Skin epidermis (tissue), 12 donors: Measurements from ENCODE around the gene ELP4.
A peak's percentile ranks its signal among the peaks of the same experiment; 100 is the strongest.

Source experiments
- H3K27ac ChIP-seq, 21 experiments: fragments of 200-600 bp; sonication (generic) in 11 of 21; one replicate each; pipeline ENCODE4 v1.5.0; 2020; ENCODE audit warnings: mild to moderate bottlenecking in 3 of 21, inconsistent platforms in 2 of 21, moderate library complexity in 2 of 21
- H3K4me3 ChIP-seq, 7 experiments: fragments of 200-600 bp; sonication (generic) in 2 of 7; one replicate each; pipeline ENCODE4 v1.5.0; 2020; ENCODE audit warnings: inconsistent platforms in 2 of 7, mild to moderate bottlenecking in 2 of 7, moderate library complexity in 1 of 7

The ELP4 gene

GRCh38 chr11:31817621-31818424 lies 308.3 kb downstream of the ELP4 start:
- Histone ChIP-seq H3K4me3 (peak overlapping the region in 4 of 7 experiments; percentile 14 to 28 (median 20)), H3K27ac (no peak overlapping the region)

GRCh38 chr11:31818425-31818755 lies 308.8 kb downstream of the ELP4 start:
- H3K4me3 ChIP-seq = no peak overlapping the region
- H3K27ac ChIP-seq = no peak overlapping the region

DNA sequence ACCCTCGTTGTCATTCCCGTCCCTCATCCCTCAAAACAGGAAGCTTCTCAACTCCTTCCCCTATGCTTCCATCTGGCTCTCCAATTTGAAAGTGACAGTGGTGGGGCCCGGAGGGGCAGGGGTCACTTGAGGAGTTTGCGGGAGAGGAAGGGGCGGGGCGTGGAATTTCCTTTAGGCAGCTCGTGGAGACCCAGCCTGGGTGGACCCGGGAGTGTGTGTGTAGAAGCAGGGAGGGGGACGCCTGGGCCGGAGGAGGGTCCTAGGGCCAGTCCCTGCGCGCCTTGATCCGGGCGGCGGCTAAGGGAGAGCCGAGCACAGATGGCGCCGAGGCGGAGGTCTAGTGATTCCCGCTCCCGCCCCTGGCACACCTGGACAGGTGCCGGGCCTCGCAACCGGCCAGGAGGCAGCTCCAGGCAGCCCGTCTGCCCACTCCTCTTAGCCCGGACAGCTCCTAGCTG lies 309.3 kb downstream of the ELP4 start:
- H3K27ac ChIP-seq = no peak overlapping the region
- no peak overlapping the region for H3K4me3 ChIP-seq

GRCh38 chr11:31819621-31820437 lies 310.3 kb downstream of the ELP4 start:
- Histone ChIP-seq H3K27ac (no peak overlapping the region), H3K4me3 (no peak overlapping the region)

- no peak overlapping the region for H3K4me3 ChIP-seq
- H3K27ac ChIP-seq = no peak overlapping the region
Measured at GRCh38 chr11:31820438-31820818, 310.9 kb downstream of the ELP4 start.

DNA sequence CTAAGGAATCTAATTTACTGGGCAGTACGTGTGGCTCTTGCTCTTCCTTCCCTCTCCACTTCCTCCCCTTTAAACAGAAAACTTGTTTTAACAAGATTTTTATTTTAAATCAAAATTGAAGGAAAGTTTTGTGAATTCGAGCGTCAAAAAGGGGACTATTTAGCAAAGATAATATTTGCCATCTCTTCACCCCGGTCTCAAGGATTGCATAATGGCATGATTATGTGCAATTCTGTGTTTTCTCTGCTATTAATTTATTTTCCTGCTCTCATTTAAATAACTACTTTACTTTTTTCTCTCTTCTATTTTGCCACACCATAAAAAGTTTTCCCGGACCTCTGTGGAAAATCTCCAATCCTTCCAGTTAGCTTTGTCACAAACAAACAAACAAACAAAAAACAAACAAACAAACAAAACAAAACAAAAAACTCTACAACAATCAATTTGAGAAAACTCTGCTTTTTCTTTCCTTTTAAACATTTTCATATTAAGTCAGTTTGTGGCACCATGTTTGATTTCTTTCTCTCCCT lies 311.7 kb downstream of the ELP4 start:
- Histone ChIP-seq H3K27ac (no peak overlapping the region), H3K4me3 (no peak overlapping the region)

DNA sequence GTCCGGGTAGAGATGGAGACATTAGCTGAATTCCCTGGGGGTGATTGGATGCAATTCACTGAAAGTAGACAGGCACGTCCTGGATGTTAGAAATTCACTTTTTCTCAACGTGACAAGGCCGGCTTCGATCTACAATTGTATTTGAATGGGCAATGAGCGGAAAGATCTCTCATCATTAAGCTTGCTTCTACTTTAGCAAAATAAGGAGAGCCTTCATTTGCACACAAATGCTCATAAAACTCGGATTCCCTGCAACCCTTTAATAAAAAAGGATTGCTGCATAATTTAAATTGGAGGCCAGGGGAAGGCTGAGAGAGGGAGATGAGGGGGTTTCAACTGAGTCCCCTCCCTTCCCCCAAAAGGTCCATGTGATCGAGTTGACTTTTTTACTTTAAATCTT lies 312.2 kb downstream of the ELP4 start:
- Histone ChIP-seq H3K4me3 (no peak overlapping the region), H3K27ac (no peak overlapping the region)

DNA sequence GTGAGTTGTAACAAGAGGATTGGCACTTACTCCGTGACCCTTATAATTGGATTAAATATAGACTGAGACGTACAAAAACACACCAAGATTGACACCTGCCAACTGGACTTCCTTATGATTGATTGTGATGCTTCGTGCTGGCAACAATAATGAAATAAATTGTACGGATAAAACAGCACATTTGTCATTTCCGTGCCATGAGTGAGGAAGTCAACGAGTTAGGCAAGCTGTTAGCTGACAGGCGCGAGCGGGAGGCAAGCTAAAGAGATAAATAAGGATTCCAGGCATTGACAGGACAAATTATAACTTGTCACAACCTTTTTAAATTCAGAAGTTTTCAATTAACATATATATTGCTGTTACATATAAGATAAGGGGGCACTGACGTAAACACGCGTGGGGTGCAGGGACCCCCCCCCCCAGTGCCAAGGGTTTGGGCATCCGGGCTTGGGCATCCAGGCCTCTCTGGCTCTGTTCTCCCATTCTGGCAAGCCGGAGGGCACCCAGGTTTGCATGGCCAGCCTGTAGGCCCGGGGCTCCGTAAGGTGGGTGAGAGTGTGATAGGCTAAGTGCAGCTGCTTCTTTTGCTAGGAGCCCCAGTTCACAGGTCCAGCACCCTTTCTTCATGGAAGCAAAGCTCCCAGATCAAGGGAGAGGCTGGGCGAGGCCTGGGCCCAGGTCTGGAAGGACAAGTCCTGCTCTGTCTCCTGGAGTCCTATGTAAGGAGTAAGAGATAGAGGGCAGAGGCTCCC lies 312.8 kb downstream of the ELP4 start:
- H3K4me3 ChIP-seq = no peak overlapping the region
- H3K27ac ChIP-seq = no peak overlapping the region

DNA sequence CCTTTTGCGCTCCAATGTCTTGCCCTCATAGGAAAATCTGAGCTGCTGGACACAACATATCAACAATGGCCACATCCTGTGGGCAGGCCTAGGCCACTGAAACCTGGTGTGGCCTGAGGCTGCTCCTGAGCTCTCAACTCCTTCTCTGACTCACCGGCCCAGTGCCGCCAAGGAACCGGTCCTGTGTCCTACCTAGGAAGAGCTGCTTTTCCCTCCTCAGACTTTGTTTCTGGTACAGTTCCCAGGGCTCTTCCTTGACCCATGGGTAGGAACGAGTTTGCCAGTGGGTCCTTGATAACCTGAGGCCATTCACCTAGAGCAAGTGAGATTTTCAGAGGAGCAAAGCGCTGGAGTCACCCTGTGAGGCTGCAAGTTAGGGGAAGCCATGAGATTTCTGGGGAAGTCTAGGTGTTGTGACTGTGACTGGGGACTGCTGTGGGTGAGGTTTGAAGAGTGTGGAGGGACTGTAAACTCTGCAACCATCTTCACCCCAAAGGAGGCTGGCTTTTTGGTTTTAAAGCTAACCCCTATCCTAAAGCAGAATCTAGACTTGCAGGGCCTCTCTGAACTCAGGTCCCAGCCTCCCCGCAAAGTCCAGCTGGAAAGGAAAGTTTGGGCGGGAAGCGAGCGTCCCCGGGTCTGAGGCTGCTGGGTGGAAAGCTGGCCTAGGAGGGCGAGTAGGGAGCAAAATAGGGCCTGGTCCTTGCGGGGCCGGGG lies 313.5 kb downstream of the ELP4 start:
- Histone ChIP-seq H3K4me3 (no peak overlapping the region), H3K27ac (no peak overlapping the region)

GRCh38 chr11:31823644-31824331 lies 314.2 kb downstream of the ELP4 start:
- Histone ChIP-seq H3K4me3 (no peak overlapping the region), H3K27ac (no peak overlapping the region)

- H3K27ac ChIP-seq = no peak overlapping the region
- no peak overlapping the region for H3K4me3 ChIP-seq
Measured at GRCh38 chr11:31824332-31824878, 314.8 kb downstream of the ELP4 start.

GRCh38 chr11:31824879-31825837 lies 315.6 kb downstream of the ELP4 start:
- H3K27ac ChIP-seq = no peak overlapping the region
- no peak overlapping the region for H3K4me3 ChIP-seq

GRCh38 chr11:31825838-31826484 lies 316.4 kb downstream of the ELP4 start:
- Histone ChIP-seq H3K4me3 (no peak overlapping the region), H3K27ac (no peak overlapping the region)

GRCh38 chr11:31826536-31827438 lies 317.2 kb downstream of the ELP4 start:
- H3K4me3 ChIP-seq = no peak overlapping the region

GRCh38 chr11:31827455-31828206 lies 318.1 kb downstream of the ELP4 start:
- H3K27ac ChIP-seq = no peak overlapping the region

More at GRCh38 chr11:31826536-31827438, 317.2 kb downstream of the ELP4 start:
- no peak overlapping the region for H3K27ac ChIP-seq

More at GRCh38 chr11:31827455-31828206, 318.1 kb downstream of the ELP4 start:
- no peak overlapping the region for H3K4me3 ChIP-seq
